ENCODE measurements around the gene MEGF8. TPM values are rescaled to one million over a fixed set of nuclear protein-coding genes. Genes with fewer than 3 reads are reported as not detected.

The MEGF8 gene
- total and polyA plus RNA-seq, 2 of the 8 experiments (the other 6 are each of a cell fraction or from before 2014, with no cell fraction given) = 13.0 to 23.7 TPM

GRCh38 chr19:42325896-42326771, 699 bp downstream of the MEGF8 start:
- DNase-seq (ENCODE audit: low read depth in 1 of 2, low spot score in 2 of 2) (no peak), FAIRE-seq (no peak)
- Histone ChIP-seq H2AK5ac (ENCODE audit: low read depth, low read length) (no peak overlapping the region), H2BK20ac (ENCODE audit: low read length) (no peak overlapping the region), H3K27me3 (replicated peaks in 1 of 4; ENCODE audit: control insufficient read depth in 3 of 4, extremely low read depth in 1 of 4, insufficient read depth in 3 of 4, low read length in 3 of 4) (peaks cover 0 to 15% (median 8%) of the 10 kb centered on the region in 4 experiments; a peak in 5 of 7 replicates), H4K8ac (ENCODE audit: extremely low read depth, insufficient read depth, low read length) (peak overlapping the region; percentile 64), H3K9me3 (ENCODE audit: insufficient read depth in 2 of 2, low read depth in 1 of 2, low read length in 1 of 2) (no peaks in the 10 kb centered on the region), H3K4me3 (ENCODE audit: extremely low read depth in 1 of 4, insufficient read depth in 2 of 4, low read depth in 3 of 4, low read length in 4 of 4) (peak overlapping the region; percentile 72 to 89 (median 78)), H3K14ac (ENCODE audit: insufficient read length) (no peak overlapping the region), H4K91ac (replicated peaks; ENCODE audit: insufficient read length, low read length) (no peak overlapping the region), H3K79me2 (ENCODE audit: control insufficient read depth in 1 of 2, insufficient read depth in 2 of 2, low read length in 2 of 2) (peaks cover 0 to 16% of the 10 kb centered on the region in 2 experiments; a peak in 1 of 4 replicates), H3K27ac (ENCODE audit: low read depth, low read length) (no peak overlapping the region), H2BK12ac (ENCODE audit: low read depth, low read length) (no peak overlapping the region), H3K56ac (replicated peaks; ENCODE audit: insufficient read length, low read depth, low read length) (peak overlapping the region; percentile 78), H3K4me2 (ENCODE audit: insufficient read depth in 1 of 2, low read depth in 2 of 2, low read length in 2 of 2) (peak overlapping the region; percentile 80 to 89), H3K18ac (ENCODE audit: extremely low read depth, low read length) (peak overlapping the region; percentile 19), H2BK120ac (replicated peaks; ENCODE audit: low read depth, low read length) (no peak overlapping the region), H3K23me2 (ENCODE audit: low read depth, low read length) (peaks cover 13% of the 10 kb centered on the region; the same call in 1 of the 2 replicates), H4K5ac (ENCODE audit: insufficient read length, low read depth, low read length) (peak overlapping the region; percentile 51), H2BK15ac (ENCODE audit: low read length) (no peak overlapping the region), H3K9ac (replicated peaks in 1 of 4; ENCODE audit: extremely low read depth in 1 of 4, low read depth in 3 of 4, low read length in 3 of 4) (peak overlapping the region; percentile 4 to 82 (median 17); a peak in 5 of 7 replicates), H4K20me1 (replicated peaks in 1 of 2; ENCODE audit: control insufficient read depth in 1 of 2, insufficient read depth in 2 of 2, low read length in 2 of 2) (peaks cover 0 to 6% of the 10 kb centered on the region in 2 experiments), H3K36me3 (ENCODE audit: control insufficient read depth in 2 of 4, insufficient read depth in 4 of 4, low read length in 3 of 4) (no peaks in the 10 kb centered on the region), H3K4me1 (replicated peaks in 1 of 4; ENCODE audit: control insufficient read depth in 3 of 4, insufficient read depth in 4 of 4, low read length in 3 of 4) (peaks cover 0 to 4% (median 1%) of the 10 kb centered on the region in 4 experiments; a peak in 2 of 7 replicates), H3K79me1 (ENCODE audit: low read depth, low read length) (peaks cover 6% of the 10 kb centered on the region; the same call in 1 of the 2 replicates), H3K23ac (ENCODE audit: insufficient read length) (no peak overlapping the region), H2AFZ (ENCODE audit: low read length) (no peak overlapping the region), H3K4ac (replicated peaks; ENCODE audit: insufficient read length, low read depth, low read length) (peak overlapping the region; percentile 75), H2BK5ac (ENCODE audit: low read depth, low read length) (no peak overlapping the region)
- CTCF ChIA-PET (ENCODE audit: partially characterized antibody) = interaction anchor here (0.6 to 8.8 kb wide), 4 partner anchors 19 to 178 kb away, joined by 3 to 90 read pairs (median 4); no protein-coding TSS in a partner anchor
- POLR2A ChIA-PET (ENCODE audit: partially characterized antibody) = no interaction called here
- no peak for TF ChIP-seq EGR1 (IDR thresholded peaks at IDR 0.05; ENCODE audit: borderline replicate concordance, low read depth, low read length)
- no peak for TF ChIP-seq TEAD4 (IDR thresholded peaks at IDR 0.05; ENCODE audit: low read depth, low read length)
- peak; percentile 79 for TF ChIP-seq SAP30 (IDR thresholded peaks at IDR 0.05; ENCODE audit: insufficient read depth, insufficient replicate concordance, low read length)
- TF ChIP-seq CTCF (IDR thresholded peaks at IDR 0.05; ENCODE audit: control extremely low read depth in 1 of 3, insufficient read depth in 1 of 3, low read depth in 1 of 3, low read length in 3 of 3) = peak in 1 of 3 experiments; percentile 22; a peak in 1 of 4 replicates
- 0 out of 2 replicates have a peak, but pooled peaks have one; percentile 15 for TF ChIP-seq GABPA (IDR thresholded peaks at IDR 0.05; ENCODE audit: borderline replicate concordance, insufficient read depth, low read length)
- WGBS, 2 experiments (ENCODE audit: extremely low coverage in 1 of 2, insufficient coverage in 1 of 2, insufficient read length in 1 of 2, insufficient replicate concordance in 2 of 2, low coverage in 1 of 2, low lambda C conversion rate in 2 of 2, missing lambda C conversion rate in 1 of 2) = 14% methylated on average over 37 of the region's 37 CpGs; no CpG with 5 or more reads in 1 of the 2 experiments
